H1 (cell line): Measurements from ENCODE around the gene ARMH3. TPM values are rescaled to one million over a fixed set of nuclear protein-coding genes. Genes with fewer than 3 reads are reported as not detected.

ENCODE experiments used
- ASH2L ChIP-seq: fragments of 200-600, 300-600 bp; sonication (generic); IDR thresholded peaks from one replicate; pipeline ENCODE4 v1.7.1; 2017; ENCODE audit warnings: low read length
- BRCA1 ChIP-seq: IDR thresholded peaks from 2 replicates; pipeline ENCODE4 v1.6.1; 2012; ENCODE audit warnings: low read depth, low read length, improper control_type of control experiment
- CBX5 ChIP-seq: fragments of 300-800, 300-1000 bp; sonication (generic); IDR thresholded peaks from 2 replicates; pipeline ENCODE4 v1.7.1; 2016; ENCODE audit warnings: antibody characterized with exemption, low read length, low read depth
- CREB1 ChIP-seq: IDR thresholded peaks from 2 replicates; pipeline ENCODE4 v1.6.1; 2012; ENCODE audit warnings: inconsistent platforms
- EGR1 ChIP-seq: IDR thresholded peaks from 2 replicates; pipeline ENCODE4 v1.6.1; 2011; ENCODE audit warnings: low read depth, low read length, borderline replicate concordance
- RBBP5 ChIP-seq: IDR thresholded peaks from 2 replicates; pipeline ENCODE4 v1.7.1; 2012; ENCODE audit warnings: low read depth, mild to moderate bottlenecking, inconsistent platforms, low read length, moderate library complexity, borderline replicate concordance
- RXRA ChIP-seq: IDR thresholded peaks from 2 replicates; pipeline ENCODE4 v1.6.1; 2011; ENCODE audit warnings: low read depth, mild to moderate bottlenecking, low read length, moderate library complexity; ENCODE audit not compliant: insufficient read depth
- SUZ12 ChIP-seq: fragments of 200-600 bp; sonication (generic); IDR thresholded peaks from 2 replicates; pipeline ENCODE4 v1.6.1; 2012; ENCODE audit warnings: mild to moderate bottlenecking, inconsistent platforms, low read length, moderate library complexity, mixed read lengths
- YY1 ChIP-seq: IDR thresholded peaks from 2 replicates; pipeline ENCODE4 v1.6.1; 2011; ENCODE audit warnings: low read depth, mild to moderate bottlenecking, low read length
- polyA plus RNA-seq, 7 experiments: library from polyadenylated mRNA; depleted of rRNA in 3 of 7; stranded (reverse) in 5 of 7; unstranded in 2 of 7; fragments of >200 nt in 5 of 7; fragments of 200-250 nt in 2 of 7; gene quantifications; 1 replicate in 5 of 7; 2 replicates in 1 of 7; 4 replicates in 1 of 7; pipeline versions ENCODE4 v1.2.1 to v1.2.3, GENCODE V29; 2011 to 2013; ENCODE audit warnings: missing spikeins in 2 of 7, mixed read lengths in 2 of 7
- total RNA-seq: library from RNA; stranded (reverse); fragmentation: NEBNext Ultra II Directional; extraction: Animal tissue kit (Norgen Biotek cat#: 25700); gene quantifications from 2 replicates; pipeline ENCODE4 v1.2.1, GENCODE V29; 2021

ARMH3 gene
- total and polyA plus RNA-seq, 2 of the 8 experiments (the other 6 are each of a cell fraction or from before 2014, with no cell fraction given) = 11.6 to 18.3 TPM

GRCh38 chr10:101817337-101818118 lies 238.4 kb downstream of the ARMH3 start (continued):
- TF ChIP-seq BRCA1 = no peak
- no peak for TF ChIP-seq EGR1
- TF ChIP-seq ASH2L = peak; percentile 71
- TF ChIP-seq SUZ12 = no peak
- no peak for TF ChIP-seq RXRA
- no peak for TF ChIP-seq CBX5
- no peak for TF ChIP-seq YY1
- 0 out of 2 replicates have a peak, but pooled peaks have one; percentile 9 for TF ChIP-seq RBBP5
- TF ChIP-seq CREB1 = peak; percentile 59; the same call in 1 of the 2 replicates
- TF ChIP-seq, all 59 proteins: peak for 9
